OCI-LY3 (cell line): Measurements from ENCODE around the gene ZNF655.

Experiments
- H2AFZ ChIP-seq: fragments of 200-600, 300-600 bp; shearing (Covaris generic); 2 replicates; pipeline ENCODE4 v1.6.0; 2014; ENCODE audit warnings: antibody characterized with exemption, low read depth, low read length
- H3K27ac ChIP-seq: fragments of 200-600, 300-600 bp; sonication (generic); 2 replicates; pipeline ENCODE4 v1.5.1; 2014; ENCODE audit warnings: mild to moderate bottlenecking, low read length, moderate library complexity, mixed read lengths
- H3K27me3 ChIP-seq: fragments of 200-600, 300-600 bp; sonication (generic); 2 replicates; pipeline ENCODE4 v1.6.1; 2014; ENCODE audit warnings: low read depth, low read length, mixed read lengths
- H3K36me3 ChIP-seq: fragments of 200-600, 300-600 bp; sonication (generic); replicated peaks from 2 replicates; pipeline ENCODE3; 2014; ENCODE audit warnings: low read depth, low read length, mixed read lengths
- H3K4me1 ChIP-seq: fragments of 300-600, 200-600 bp; sonication (generic); 2 replicates; pipeline ENCODE4 v1.6.1; 2014; ENCODE audit warnings: low read length, mixed read lengths
- H3K4me2 ChIP-seq: fragments of 200-600, 300-600 bp; sonication (generic); 2 replicates; pipeline ENCODE4 v1.6.1; 2014; ENCODE audit warnings: low read length, mixed read lengths
- H3K4me3 ChIP-seq: fragments of 300-600, 200-600 bp; sonication (generic); 2 replicates; pipeline ENCODE4 v1.5.1; 2014; ENCODE audit warnings: antibody characterized with exemption, mild to moderate bottlenecking, low read length, moderate library complexity
- H3K79me2 ChIP-seq: fragments of 300-600, 200-600 bp; shearing (Covaris generic); 2 replicates; pipeline ENCODE4 v1.6.1; 2014; ENCODE audit warnings: mild to moderate bottlenecking, low read length, mixed read lengths
- H3K9ac ChIP-seq: fragments of 300-600, 200-600 bp; shearing (Covaris generic); 2 replicates; pipeline ENCODE4 v1.6.0; 2014; ENCODE audit warnings: mild to moderate bottlenecking, low read length, moderate library complexity
- H3K9me3 ChIP-seq: fragments of 200-600, 300-600 bp; shearing (Covaris generic); 2 replicates; pipeline ENCODE4 v1.6.1; 2014; ENCODE audit warnings: low read length, mixed read lengths; ENCODE audit not compliant: insufficient read depth
- H4K20me1 ChIP-seq: fragments of 200-600, 300-600 bp; sonication (generic); 2 replicates; pipeline ENCODE4 v1.6.1; 2016; ENCODE audit warnings: low read length, mixed read lengths; ENCODE audit not compliant: insufficient read depth
- EZH2phosphoT487 ChIP-seq: fragments of 200-600 bp; shearing (Covaris generic); IDR thresholded peaks from 2 replicates; pipeline ENCODE4 v1.6.1; 2018; ENCODE audit warnings: antibody characterized with exemption, mixed run types, low read depth
- TF ChIP-seq, protein P1 (sequence below): fragments of 200-600, 300-600 bp; sonication (generic); IDR thresholded peaks from 2 replicates; pipeline ENCODE4 v1.5.1; 2014; ENCODE audit warnings: antibody characterized with exemption, low read length, low read depth

The ZNF655 gene

DNA sequence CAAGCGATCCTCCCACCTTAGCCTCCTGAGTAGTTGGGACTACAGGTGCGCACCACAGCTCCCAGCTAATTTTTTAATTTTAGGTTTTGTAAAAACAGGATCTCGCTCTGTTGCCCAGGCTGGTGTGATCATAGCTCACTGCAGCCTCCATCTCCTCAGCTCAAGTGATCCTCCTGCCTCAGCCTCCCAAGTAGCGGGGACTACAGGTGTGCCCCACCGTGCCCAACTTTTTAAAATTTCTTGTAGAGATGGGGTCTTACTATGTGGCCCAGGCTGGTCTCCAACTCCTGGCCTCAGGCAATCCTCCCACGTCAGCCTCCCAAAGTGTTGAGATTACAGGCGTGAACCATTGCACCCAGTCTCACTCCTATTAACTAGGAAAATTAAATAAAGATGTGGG, 47.1 kb downstream of the ZNF655 start:
- H3K27ac ChIP-seq, result no peak overlapping the region
- H3K9me3 ChIP-seq, result no peaks in the 10 kb centered on the region
- no peaks in the 10 kb centered on the region for H3K4me1 ChIP-seq
- TF ChIP-seq, protein P1, sequence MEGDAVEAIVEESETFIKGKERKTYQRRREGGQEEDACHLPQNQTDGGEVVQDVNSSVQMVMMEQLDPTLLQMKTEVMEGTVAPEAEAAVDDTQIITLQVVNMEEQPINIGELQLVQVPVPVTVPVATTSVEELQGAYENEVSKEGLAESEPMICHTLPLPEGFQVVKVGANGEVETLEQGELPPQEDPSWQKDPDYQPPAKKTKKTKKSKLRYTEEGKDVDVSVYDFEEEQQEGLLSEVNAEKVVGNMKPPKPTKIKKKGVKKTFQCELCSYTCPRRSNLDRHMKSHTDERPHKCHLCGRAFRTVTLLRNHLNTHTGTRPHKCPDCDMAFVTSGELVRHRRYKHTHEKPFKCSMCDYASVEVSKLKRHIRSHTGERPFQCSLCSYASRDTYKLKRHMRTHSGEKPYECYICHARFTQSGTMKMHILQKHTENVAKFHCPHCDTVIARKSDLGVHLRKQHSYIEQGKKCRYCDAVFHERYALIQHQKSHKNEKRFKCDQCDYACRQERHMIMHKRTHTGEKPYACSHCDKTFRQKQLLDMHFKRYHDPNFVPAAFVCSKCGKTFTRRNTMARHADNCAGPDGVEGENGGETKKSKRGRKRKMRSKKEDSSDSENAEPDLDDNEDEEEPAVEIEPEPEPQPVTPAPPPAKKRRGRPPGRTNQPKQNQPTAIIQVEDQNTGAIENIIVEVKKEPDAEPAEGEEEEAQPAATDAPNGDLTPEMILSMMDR, result no peak
- TF ChIP-seq EZH2phosphoT487, result no peak
- H3K4me3 ChIP-seq, result no peak overlapping the region
- H4K20me1 ChIP-seq, result no peaks in the 10 kb centered on the region
- H3K9ac ChIP-seq, result no peak overlapping the region
- no peak overlapping the region for H3K4me2 ChIP-seq
- H3K27me3 ChIP-seq, result no peaks in the 10 kb centered on the region
- H3K79me2 ChIP-seq, result no peaks in the 10 kb centered on the region
- H2AFZ ChIP-seq, result no peak overlapping the region
- H3K36me3 ChIP-seq, result no peaks in the 10 kb centered on the region

DNA sequence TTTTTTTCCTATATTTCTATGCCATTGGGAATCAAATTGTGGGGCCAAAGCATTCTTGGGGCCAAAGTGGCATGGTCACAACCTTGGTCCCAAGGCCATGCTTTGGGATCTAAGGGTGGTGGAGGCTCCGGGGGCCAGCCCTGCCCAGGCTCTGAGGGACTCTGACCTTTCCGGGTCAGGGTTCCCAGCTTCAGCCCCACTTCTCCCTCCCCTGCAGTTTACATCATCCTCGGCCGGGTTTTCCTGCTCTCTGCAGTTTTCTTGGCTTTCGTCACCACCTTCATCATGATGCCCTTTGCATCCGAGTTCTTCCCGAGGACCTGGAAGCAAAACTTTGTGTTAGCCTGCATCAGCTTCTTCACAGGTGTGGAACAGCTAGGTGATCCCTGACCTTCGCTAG, 48.1 kb downstream of the ZNF655 start:
- Histone ChIP-seq H2AFZ (no peak overlapping the region), H3K9me3 (no peaks in the 10 kb centered on the region), H3K4me3 (no peak overlapping the region), H3K27ac (no peak overlapping the region), H3K36me3 (no peaks in the 10 kb centered on the region), H3K4me1 (no peaks in the 10 kb centered on the region), H4K20me1 (no peaks in the 10 kb centered on the region), H3K9ac (no peak overlapping the region), H3K79me2 (no peaks in the 10 kb centered on the region), H3K4me2 (no peak overlapping the region), H3K27me3 (no peaks in the 10 kb centered on the region)
- TF ChIP-seq, protein P1, result no peak
- TF ChIP-seq EZH2phosphoT487, result no peak

DNA sequence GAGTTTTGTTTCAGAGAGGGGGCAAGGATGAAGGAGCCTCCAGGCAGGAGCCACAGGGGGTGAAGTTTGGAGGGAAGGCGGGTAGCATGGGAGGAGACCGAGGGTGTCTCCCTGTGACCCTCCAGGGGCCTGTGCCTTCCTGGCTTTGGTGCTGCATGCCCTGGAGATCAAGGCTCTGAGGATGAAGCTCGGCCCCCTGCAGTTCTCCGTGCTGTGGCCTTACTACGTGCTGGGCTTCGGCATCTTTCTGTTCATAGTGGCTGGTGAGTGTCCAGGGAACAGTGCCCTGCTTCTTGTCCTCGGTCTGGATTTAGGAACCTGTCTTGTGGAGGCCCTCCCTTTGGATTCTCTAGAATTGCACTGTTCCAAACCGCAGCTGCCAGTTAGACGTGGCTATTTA, 49.1 kb downstream of the ZNF655 start:
- Histone ChIP-seq H3K9me3 (no peaks in the 10 kb centered on the region), H3K4me3 (no peak overlapping the region)
- TF ChIP-seq, protein P1, result no peak
- no peak for TF ChIP-seq EZH2phosphoT487

DNA sequence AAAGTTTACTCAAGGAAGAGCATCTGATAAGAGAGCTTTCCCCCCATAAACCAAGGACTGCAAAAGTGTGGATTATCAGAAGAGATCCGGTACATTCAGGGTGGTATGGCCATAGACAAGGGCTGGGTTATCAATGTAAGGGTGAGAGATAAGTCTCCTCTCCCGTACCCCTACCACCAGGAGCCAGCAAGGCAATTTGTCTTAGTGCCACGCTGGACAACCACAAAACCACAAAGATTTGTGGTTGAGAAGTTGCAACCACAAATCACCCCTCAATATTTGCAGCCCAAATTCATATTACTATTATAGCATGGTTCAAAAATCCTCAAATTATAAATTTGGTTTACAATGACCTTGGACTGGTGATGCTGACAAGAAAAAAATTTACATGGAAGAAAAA, 56.1 kb downstream of the ZNF655 start:
- Histone ChIP-seq H3K4me2 (no peak overlapping the region), H3K79me2 (peaks cover 22% of the 10 kb centered on the region), H3K9me3 (no peaks in the 10 kb centered on the region), H3K27me3 (no peaks in the 10 kb centered on the region), H3K4me3 (no peak overlapping the region), H3K36me3 (peaks cover 10% of the 10 kb centered on the region), H2AFZ (no peak overlapping the region), H3K4me1 (peaks cover 10% of the 10 kb centered on the region), H3K27ac (no peak overlapping the region), H4K20me1 (no peaks in the 10 kb centered on the region), H3K9ac (no peak overlapping the region)
- no peak for TF ChIP-seq EZH2phosphoT487
- TF ChIP-seq, protein P1, result no peak

More for the DNA sequence above, 49.1 kb downstream of the ZNF655 start:
- Histone ChIP-seq H3K27ac (no peak overlapping the region), H3K4me2 (no peak overlapping the region), H3K79me2 (no peaks in the 10 kb centered on the region), H4K20me1 (no peaks in the 10 kb centered on the region), H3K27me3 (no peaks in the 10 kb centered on the region), H2AFZ (no peak overlapping the region), H3K4me1 (no peaks in the 10 kb centered on the region), H3K9ac (no peak overlapping the region), H3K36me3 (no peaks in the 10 kb centered on the region)
